ENCODE results near the gene CREG1. TPM values are rescaled to one million over a fixed set of nuclear protein-coding genes. Genes with fewer than 3 reads are reported as not detected.

Gene CREG1
- polyA plus RNA-seq, 3 donors = 110 to 125 (median 114) TPM

DNA sequence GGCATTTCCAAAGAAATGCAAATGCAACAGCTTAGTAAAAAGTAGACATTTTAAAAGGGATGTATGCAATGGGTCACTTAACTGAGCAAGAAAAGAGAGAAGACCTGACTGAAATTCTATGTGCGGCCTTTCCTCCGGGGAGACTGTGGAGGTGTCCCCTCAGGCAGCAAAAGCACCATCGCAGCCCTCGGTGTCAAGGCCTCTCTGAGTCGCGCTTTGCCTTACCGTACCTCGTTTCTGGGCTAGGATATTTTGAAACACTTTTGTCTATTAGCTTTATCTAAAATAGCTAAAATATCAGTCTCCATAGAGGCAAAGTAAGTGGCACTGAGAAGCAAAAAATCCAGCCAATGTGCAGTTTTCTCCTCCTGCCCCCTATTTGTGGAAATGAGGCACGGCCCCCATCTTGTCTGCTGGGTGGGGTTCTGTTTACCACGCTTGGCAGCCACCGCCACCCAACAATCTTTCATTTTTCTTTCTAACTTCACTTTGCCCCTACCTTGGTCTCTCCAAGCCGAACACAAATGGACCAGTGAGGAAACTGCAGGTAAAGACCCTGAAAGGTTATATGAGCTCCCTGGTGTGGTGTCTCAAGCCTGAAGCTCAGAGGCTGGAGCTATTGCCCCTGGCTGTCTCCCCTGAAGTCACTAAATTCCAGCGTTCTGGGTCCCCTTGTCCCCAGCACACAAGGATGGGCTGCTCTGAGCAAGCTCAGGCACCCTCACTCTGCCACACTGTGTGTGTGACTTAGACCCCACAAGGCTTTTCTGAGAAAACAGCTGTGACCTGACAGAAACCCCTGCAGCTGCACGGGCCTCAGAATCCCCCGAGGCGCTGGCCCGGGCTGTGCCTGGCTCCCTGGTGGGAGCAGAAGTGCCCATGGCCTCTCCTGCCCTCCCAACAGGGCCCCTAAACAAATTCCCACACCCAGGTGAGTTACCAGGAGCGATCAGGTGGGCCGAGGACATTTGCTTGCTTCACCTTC lies 36.9 kb downstream of the CREG1 start:
- DNase-seq (ENCODE audit: extremely low read depth in 1 of 11, low read depth in 9 of 11, low spot score in 4 of 11) = no peak

DNA sequence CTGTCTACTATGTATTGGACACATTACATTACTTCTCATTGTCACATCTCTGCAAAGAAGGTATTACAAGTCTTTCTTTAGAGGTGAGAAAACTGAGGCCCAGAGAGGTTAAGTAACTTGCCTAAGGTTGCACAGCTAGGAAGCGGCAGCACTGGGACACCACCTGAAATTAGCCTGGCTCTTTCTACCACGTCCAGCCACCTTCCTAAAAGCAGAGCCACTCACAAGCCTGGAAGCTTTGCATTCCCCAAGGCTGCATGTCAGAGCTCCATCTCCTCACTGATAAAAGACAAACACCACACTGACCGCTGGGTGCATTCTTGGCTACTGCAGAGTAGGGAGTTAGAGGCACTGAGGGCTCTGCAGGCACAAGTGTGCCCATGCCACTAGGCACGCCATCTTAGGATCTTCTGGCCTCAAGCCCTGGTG lies 37.7 kb downstream of the CREG1 start:
- DNase-seq (ENCODE audit: extremely low read depth in 1 of 11, low read depth in 9 of 11, low spot score in 4 of 11) = no peak

DNA sequence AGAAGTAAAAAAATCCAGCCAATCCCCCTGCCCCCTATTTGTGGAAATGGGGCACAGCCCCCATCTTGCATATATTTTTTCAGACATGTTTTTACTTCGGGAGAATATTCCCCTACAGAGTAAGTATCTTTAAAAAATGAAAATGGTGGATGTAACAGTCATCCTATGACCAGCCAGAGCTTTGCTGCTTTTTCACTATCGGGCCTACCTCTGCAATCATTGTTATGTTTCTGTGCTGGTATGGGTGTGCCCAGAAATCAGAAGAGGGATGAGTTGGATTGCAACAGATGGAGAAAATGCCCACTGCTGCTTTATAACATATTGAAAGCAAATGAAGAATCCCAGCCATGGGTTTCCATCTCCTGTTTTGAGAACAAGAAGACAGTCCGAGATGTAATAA lies 38.1 kb downstream of the CREG1 start:
- DNase-seq (ENCODE audit: extremely low read depth in 1 of 11, low read depth in 9 of 11, low spot score in 4 of 11) = no peak

DNA sequence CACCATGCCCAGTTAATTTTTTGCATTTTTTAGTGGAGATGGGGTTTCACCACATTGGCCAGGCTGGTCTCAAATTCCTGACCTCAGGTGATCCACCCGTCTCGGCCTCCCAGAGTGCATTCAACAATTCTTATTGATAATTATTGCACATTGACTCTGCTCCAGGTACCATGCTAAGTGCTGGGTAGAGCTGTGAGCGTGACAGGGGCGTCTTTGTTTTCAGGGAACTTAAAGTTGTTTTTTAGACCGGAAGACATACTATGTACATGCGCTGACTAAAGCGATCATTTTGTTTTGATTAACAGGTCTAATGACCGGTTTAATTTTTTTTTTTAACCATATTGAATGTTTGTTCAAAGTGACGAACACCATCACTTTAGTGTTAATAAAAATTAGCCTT lies 39.3 kb downstream of the CREG1 start:
- DNase-seq (ENCODE audit: extremely low read depth in 1 of 11, low read depth in 9 of 11, low spot score in 4 of 11) = no peak

DNA sequence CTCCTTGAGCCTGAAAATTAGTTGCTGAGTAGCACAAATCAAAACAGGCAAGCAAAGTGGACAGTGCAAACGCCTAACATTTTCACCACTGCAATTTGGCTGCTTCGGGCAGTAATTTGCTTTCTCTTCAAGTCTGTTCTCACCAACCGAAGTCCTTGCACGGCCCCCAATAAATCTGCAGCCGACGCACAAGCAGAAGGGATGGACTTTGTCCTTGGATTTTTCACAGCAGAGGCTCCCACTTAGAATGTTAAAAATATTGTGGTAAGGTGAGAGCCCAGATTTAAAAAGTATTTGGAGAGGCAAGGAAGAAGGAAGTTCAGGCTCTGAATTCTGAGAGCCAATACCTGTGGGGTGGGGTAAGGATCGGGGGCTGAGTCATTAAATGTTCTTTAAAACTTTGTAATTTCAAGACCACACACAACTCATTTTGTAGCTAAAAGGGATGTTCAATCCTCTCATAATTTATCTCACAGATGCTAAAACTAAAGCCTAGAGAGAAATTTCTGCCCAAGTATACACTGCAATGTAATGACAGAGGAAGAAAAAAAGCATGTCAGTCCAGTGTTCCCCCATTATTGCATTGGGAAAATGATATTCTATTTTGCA lies 41.4 kb downstream of the CREG1 start:
- no peak for DNase-seq (ENCODE audit: extremely low read depth in 1 of 11, low read depth in 9 of 11, low spot score in 4 of 11)

DNA sequence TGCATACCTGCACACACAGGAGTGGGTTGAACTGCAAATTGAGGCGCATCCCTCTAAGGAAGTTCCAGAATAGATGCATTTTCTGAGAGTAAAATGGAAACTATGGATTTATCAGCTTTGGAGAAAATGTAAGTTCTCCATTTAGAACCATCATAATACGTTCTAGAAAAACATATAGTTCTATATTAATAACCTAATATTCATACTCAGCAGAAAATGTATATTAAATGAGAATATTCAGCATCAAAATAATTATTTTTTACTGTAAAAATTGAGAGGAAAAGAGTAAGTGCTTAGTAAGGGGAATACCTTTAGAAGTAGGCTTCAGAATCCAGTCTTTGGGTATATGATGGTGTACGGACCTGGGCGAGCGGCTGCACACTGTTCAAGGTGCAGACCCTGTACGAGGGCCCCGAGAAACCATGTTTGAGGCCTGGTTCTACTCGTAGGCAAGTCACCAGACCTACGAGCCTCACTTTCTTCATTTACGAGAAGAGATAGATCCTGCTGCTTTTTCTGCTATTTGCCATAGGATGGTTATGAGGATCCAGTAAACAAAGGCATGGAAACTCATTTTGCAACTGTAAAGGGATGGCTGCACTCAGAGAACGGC lies 42.1 kb downstream of the CREG1 start:
- DNase-seq (ENCODE audit: extremely low read depth in 1 of 11, low read depth in 9 of 11, low spot score in 4 of 11) = no peak

DNA sequence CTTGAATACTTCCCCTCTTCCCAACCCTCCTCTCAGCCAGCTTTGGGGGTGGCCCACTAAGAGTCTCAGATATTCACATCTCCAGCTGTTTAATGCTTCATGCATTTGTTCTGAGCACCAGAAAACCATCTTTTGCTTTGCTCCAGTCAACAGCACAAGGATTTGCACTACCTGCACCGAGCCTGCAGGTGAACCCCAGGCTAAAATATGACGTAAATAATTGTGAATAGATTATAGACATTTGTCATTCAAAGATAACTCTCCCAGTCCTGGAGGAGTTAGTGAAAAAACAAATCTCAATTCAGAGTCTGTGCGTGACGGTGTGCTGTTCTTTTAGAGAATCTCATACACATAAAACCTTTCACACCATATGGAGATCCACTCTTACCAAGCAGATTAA lies 42.7 kb downstream of the CREG1 start:
- DNase-seq (ENCODE audit: extremely low read depth in 1 of 11, low read depth in 9 of 11, low spot score in 4 of 11) = no peak

DNA sequence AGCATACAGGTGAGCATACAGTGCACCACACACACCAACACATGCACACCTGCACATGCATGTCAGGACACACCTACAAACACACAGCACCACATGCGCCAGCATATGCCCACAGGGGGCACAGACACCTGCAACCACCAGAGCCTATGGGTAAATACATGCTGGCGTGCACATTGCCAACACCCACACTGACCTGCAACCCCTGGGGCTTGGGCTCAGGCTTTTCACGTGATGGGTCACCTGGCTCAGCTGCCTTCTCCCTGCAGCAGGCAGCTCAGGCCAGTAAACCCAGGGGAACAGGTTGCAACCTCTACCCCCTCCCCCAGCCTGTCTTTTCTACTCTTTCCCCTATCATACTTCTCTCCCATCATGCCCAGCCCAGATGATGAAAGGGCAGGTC lies 43.3 kb downstream of the CREG1 start:
- DNase-seq (ENCODE audit: extremely low read depth in 1 of 11, low read depth in 9 of 11, low spot score in 4 of 11) = no peak

DNA sequence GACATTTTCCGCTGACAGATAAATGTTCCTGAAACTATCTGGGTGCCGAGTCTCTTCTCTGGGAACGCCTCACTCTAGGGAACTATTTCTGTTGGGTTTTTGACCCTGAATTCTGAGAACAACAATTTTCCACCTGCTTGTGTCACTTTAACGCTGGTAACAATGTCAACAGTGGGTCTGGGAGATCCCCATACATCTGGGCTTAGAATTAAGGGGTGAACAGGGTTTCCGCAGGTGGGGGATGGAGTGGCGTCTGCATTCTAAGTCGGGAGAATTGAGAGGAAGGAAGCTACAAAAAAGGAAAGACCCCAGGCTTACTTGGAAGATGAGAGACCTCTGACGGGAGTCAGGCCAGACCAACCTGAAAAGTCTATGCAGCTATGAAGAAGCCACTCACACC lies 44.0 kb downstream of the CREG1 start:
- DNase-seq (ENCODE audit: extremely low read depth in 1 of 11, low read depth in 9 of 11, low spot score in 4 of 11) = no peak

DNA sequence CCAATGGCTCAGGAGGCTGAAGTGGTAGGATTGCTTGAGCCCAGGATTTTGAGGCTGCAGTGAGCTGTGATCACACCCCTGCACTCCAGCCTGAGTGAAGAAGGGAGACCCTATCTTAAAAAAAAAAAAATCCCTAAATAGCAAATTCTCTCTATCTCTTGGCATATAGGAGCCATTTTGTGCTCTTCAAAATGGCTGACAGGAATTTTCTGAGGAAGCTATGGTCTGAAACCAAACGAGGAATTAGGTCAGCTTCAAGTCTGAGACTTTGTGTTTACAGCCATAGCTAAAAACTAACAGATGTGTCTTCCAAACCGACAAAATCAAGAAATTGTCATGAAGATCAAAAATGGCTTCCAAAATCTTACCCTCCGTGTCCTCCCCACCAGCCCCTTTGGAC lies 45.8 kb downstream of the CREG1 start:
- no peak for DNase-seq (ENCODE audit: extremely low read depth in 1 of 11, low read depth in 9 of 11, low spot score in 4 of 11)

DNA sequence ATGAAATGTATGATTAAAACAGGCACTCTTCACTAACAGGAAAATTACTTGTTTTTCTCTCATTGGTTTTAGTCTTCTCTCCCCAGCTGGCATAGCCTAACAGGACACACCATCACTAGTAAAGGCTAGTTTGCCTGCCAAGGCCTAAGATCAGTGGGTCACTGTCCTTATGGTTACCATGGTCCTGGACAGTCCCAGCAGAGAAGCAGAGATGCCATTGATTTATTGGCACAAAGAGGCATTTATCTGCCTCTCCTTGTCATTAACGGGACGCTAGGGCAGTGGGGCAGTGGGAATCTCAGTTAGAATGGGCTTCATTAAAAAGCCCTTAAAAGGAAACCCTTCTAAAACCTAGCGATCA lies 49.1 kb downstream of the CREG1 start:
- no peak for DNase-seq (ENCODE audit: extremely low read depth in 1 of 11, low read depth in 9 of 11, low spot score in 4 of 11)

DNA sequence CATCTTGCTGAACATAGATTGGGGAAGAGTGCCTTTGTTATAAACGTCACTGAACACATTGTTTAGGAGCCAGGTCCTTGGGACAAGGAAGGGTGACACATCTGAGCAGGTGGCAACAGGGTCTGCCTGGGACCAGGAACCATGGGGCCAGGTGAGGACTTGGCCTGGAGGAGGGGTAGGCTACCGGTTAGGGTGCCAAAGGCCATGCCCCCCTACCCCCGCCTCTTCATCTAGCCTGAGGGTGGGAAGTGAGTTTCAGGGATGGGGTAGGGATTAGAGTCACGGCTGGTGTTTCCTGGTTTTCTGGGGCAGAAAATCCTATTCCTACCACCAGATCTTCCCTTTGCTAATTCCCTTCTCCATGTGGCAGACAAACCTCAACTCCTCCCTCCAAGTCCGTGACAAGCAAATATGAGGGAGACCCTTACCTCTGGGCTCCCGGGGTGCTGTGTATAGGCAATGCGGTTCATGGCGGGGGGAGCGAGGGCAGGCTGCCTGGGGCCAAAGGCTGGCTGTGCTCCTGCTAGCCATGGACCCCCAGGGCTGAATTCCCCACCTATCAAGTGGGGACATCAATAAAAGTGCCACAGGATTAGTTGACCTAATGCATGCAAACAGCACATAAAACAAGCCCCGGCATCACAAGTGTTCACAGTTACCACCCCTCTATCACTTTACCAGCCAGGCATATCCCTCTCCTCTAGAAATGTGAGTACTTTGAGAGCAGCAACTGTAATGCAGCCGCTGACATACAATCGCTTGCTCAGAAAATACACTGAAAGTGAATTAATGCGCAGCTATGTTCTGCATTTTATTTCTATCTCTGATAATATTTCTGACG lies 49.7 kb downstream of the CREG1 start:
- no peak for DNase-seq (ENCODE audit: extremely low read depth in 1 of 11, low read depth in 9 of 11, low spot score in 4 of 11)

DNA sequence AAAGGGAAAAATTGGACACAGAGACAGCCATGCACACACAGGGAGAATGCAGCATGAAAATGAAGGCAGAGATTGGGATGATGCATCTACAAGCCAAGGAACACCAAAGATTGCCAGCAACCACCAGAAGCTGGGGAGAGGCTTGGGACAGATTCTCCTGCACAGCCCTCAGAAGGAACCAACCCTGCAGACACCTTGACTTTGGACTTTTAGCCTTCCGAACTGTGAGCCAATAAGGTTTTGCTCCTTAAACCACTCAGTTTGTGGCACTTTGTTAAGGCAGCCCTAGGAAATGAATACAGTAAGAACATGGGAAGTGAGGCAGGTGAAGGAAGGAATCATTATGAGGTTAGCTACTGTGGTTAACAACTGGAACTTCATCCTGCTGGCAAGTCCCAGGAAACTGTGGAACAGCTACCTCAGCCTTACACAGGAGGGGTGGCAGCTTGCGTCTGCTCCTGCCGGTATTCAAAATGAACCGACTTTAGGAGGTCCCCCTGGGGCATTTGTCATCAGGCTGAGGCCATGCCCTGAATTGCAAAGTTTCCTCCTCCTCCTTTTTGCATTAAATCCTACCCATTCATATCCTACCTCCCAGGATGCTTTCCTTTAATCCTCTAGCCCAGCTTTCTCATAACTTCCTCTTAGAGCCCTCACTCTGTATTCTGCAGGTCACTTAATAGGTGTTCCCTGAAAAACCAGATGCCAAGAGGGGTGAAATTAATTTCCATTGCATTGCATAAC lies 50.7 kb downstream of the CREG1 start:
- no peak for DNase-seq (ENCODE audit: extremely low read depth in 1 of 11, low read depth in 9 of 11, low spot score in 4 of 11)

DNA sequence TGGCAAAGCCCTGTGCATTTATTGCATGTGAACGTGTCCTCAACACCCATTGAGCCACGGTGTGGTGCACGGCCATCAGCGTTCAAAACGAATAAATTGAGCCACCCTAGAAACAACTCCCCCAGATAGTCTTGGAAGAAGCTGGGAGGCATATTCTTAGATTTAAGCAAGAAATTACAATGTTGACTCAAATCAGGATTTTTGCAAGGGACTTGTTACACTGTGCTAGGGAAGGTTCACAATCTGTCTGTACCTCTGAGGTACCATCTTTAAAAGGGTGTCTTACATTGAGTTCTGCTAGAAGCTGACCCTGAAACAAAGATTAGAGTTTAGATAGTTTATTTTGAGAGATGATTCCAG lies 51.4 kb downstream of the CREG1 start:
- no peak for DNase-seq (ENCODE audit: extremely low read depth in 1 of 11, low read depth in 9 of 11, low spot score in 4 of 11)

DNA sequence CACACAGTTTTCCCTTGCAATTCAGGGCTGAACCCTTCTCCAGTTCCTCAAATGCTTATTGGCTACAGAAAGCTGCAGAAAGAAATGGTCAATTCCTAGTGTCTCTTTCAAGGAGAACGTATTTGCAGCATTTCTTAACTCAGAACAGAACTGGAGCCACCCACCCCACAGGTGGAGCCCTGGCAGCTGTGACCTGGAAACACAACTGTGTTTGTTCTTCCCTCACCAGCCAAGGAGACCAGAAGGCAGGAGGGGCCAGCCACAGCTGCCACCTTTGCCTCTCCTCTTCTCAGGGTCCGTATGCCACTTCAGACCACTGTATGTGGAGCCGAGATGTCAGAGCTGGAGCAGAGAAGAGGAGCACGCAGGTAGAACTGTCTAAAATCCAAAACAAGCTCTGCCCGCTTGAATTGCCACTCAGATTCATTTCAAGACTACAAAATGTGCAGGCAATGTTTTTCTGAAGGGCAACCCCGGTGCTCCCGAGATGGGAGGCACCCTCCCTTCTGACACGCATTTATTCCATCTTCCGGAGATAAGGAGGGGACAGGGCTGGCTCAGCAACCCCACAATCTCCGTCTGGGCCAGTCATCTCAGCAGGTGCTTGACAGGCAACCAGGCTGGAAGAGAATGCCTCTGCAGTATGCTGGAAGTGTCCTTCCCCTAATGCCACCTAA lies 51.9 kb downstream of the CREG1 start:
- no peak for DNase-seq (ENCODE audit: extremely low read depth in 1 of 11, low read depth in 9 of 11, low spot score in 4 of 11)

DNA sequence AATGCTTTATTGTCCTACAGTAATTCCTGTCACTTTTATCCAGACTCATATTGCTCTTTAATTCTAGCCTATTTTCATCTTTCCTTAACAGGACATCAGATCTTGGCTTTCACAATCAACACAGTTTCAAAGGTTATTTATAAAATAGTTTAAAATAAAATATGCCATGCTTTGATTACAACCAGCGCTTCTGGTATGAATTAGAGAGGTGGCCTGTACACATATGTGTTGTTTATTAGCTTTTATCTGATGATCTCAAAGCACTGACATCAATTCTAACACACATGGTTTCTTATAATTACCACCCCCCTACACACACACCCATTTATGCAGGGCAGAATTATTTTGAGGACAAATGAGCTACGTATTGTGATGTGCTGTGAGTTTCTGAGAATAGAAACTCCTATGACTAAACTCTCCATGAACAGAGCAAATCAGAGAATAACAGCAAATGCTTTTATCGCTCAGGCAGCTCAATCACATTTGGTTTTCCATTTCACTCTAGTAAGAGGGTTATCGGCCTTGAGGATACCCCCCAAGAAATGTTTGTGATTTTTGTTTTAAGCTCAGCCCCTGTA lies 53.2 kb downstream of the CREG1 start:
- DNase-seq (ENCODE audit: extremely low read depth in 1 of 11, low read depth in 9 of 11, low spot score in 4 of 11) = no peak

DNA sequence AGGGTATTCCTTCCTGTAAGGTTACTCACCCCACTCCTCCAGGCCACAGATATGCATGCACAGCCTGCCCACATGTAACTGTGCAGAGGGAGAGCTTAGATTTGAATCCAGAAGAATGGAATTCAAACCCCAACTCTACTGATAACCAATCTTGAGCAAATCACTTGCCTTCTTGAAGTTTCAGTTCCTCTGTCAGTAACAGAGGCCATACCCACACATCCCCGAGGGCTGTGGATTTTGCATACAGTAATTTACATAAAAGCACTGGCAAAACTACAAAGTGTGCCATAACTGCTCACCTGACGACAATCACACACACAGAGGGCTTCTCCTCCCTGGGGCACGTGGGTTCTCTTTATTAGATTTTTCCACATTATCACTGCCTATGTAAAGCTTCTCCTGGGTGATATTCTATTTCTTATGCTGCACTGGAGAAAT lies 53.9 kb downstream of the CREG1 start:
- no peak for DNase-seq (ENCODE audit: extremely low read depth in 1 of 11, low read depth in 9 of 11, low spot score in 4 of 11)

DNA sequence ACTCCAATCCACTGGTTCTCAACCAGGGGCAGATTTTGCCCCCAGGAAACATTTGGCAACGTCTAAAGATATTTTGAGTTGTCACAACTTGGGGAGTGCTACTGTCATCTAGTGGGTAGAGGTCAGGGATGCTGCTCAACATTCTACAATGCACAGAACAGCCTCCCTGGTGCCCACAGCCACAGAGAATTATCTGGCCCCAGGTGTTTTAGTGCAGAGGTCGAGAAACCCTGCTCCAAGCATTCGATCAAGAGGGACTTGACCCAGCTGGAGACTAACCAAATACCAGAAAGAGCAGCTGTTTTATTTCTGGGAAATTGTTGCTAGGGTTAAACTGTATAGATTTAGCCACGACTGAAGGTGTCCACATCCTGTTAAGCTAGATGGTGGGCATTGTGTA lies 54.5 kb downstream of the CREG1 start:
- no peak for DNase-seq (ENCODE audit: extremely low read depth in 1 of 11, low read depth in 9 of 11, low spot score in 4 of 11)
